LNCAP (cell line): ENCODE results near the gene REELD1.

Source experiments
- CTCF ChIP-seq: fragments of 450-650 bp; IDR thresholded peaks from 2 replicates; pipeline ENCODE4 v1.5.1; 2017; ENCODE audit warnings: mild to moderate bottlenecking

REELD1 gene

GRCh38 chr4:146193628-146194027, 20.7 kb upstream of the REELD1 start:
- TF ChIP-seq CTCF: no peak

- TF ChIP-seq CTCF: no peak
Observed at GRCh38 chr4:146194212-146194611, 20.1 kb upstream of the REELD1 start.

GRCh38 chr4:146202665-146203064, 11.7 kb upstream of the REELD1 start:
- TF ChIP-seq CTCF: no peak

GRCh38 chr4:146207410-146207809, 6.9 kb upstream of the REELD1 start:
- TF ChIP-seq CTCF: no peak

- no peak for TF ChIP-seq CTCF
Observed at GRCh38 chr4:146210890-146211289, 3.4 kb upstream of the REELD1 start.

GRCh38 chr4:146211440-146211839, 2.9 kb upstream of the REELD1 start:
- no peak for TF ChIP-seq CTCF

- no peak for TF ChIP-seq CTCF
Observed at GRCh38 chr4:146212781-146213180, 1.6 kb upstream of the REELD1 start.

- no peak for TF ChIP-seq CTCF
Observed at GRCh38 chr4:146222313-146222712, 8.0 kb downstream of the REELD1 start.
